GM12864 (cell line): ENCODE results near the gene MACF1.
"Not testable (repeated sequence)": the region's sequence is repeated elsewhere in the genome, so short reads cannot be mapped to it uniquely, and the experiment has no call there.

Experiments
- DNase-seq: peaks from one replicate; pipeline ENCODE4 v3.0.0-alpha.2; 2011; ENCODE audit warnings: low read depth
- H3K4me3 ChIP-seq: 2 replicates; pipeline ENCODE4 v1.5.1; 2011; ENCODE audit warnings: mild to moderate bottlenecking, low read depth, low read length, control low read depth
- CTCF ChIP-seq: IDR thresholded peaks from 2 replicates; pipeline ENCODE4 v1.5.1; 2011; ENCODE audit warnings: low read depth, mild to moderate bottlenecking, moderate library complexity, low read length, control low read depth, inconsistent platforms; ENCODE audit errors: missing control alignments

Gene MACF1

GRCh38 chr1:39491146-39491921 lies 286.8 kb downstream of the MACF1 start, which contains the start of gene BMP8A:
Gene BMP8A (plus strand): TSS chr1:39491636. CDS start chr1:39491992, 356 bp downstream.
- no peak for DNase-seq
- TF ChIP-seq CTCF = no peak
- H3K4me3 ChIP-seq = peak within 1 kb of the TSS; percentile 65

- DNase-seq, H3K4me3 ChIP-seq: not testable (repeated sequence)
Observed at GRCh38 chr1:39492118-39493042, 287.9 kb downstream of the MACF1 start.

GRCh38 chr1:39493043-39493810 lies 288.7 kb downstream of the MACF1 start:
- DNase-seq, H3K4me3 ChIP-seq: not testable (repeated sequence)

GRCh38 chr1:39494671-39495410 lies 290.3 kb downstream of the MACF1 start:
- DNase-seq = no peak
- no peak overlapping the region for H3K4me3 ChIP-seq
- TF ChIP-seq CTCF = no peak

- not testable (repeated sequence) for H3K4me3 ChIP-seq, DNase-seq
Observed at GRCh38 chr1:39496520-39496919, 292.0 kb downstream of the MACF1 start.

- H3K4me3 ChIP-seq = no peak overlapping the region
- DNase-seq = no peak
- no peak for TF ChIP-seq CTCF
Observed at GRCh38 chr1:39497585-39497984, 293.1 kb downstream of the MACF1 start.

GRCh38 chr1:39498096-39498710 lies 293.7 kb downstream of the MACF1 start:
- DNase-seq, H3K4me3 ChIP-seq: not testable (repeated sequence)

- not testable (repeated sequence) for DNase-seq, H3K4me3 ChIP-seq
Observed at GRCh38 chr1:39498821-39499220, 294.3 kb downstream of the MACF1 start.

- no peak for TF ChIP-seq CTCF
- H3K4me3 ChIP-seq = no peak overlapping the region
- DNase-seq = no peak
Observed at GRCh38 chr1:39499668-39500067, 295.2 kb downstream of the MACF1 start.
